ENCODE measurements around the gene SIK2. TPM values are rescaled to one million over a fixed set of nuclear protein-coding genes. Genes with fewer than 3 reads are reported as not detected.

SIK2 gene
- total and polyA plus RNA-seq, 2 donors (not counting 3 experiments of a cell fraction or from before 2014, with no cell fraction given) = 14.6 to 17.1 TPM

DNA sequence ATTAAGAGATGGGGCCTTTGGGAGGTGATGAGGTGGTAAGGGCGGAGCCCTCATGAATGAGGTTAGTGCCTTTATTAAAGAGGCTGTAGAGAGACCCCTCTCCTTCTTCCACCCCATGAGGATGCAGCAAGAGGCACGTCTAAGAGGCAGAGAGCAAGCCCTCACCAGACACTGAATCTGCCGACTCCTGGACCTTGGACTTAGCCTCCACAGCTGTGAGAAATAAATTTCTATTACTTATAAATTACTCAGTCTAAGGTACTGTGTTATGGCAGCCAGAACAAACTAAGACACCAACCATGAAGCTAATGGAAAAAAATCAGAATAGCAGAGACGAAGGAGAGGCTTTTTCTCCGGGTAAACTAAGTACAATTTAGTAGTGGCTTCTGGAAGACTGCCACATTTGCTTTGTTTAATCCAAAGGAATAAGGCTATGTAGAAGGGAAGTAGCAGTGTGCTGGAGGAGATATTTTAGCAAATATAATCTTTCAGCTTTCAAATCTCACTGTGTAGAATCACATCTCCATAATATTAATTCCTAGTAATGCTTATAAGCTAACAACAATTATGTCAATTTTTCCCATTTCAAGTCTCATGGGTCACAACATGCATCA is 12.3 kb upstream of the SIK2 start:
- no peak overlapping the region for H3K4me2 ChIP-seq (ENCODE audit: insufficient read depth, low read length)
- intact Hi-C loops (cut with micrococcal nuclease) = no loop called here
- BruUV-seq (replicated peaks) = no TSS peak
- no peaks in the 10 kb centered on the region for H3K79me2 ChIP-seq (ENCODE audit: control insufficient read depth, insufficient read depth, low read length)
- TF ChIP-seq MAX (IDR thresholded peaks at IDR 0.05; ENCODE audit: insufficient read depth, insufficient read length) (no peak), MYC (IDR thresholded peaks at IDR 0.05; ENCODE audit: low read depth, low read length) (no peak), FOS (IDR thresholded peaks at IDR 0.05; ENCODE audit: borderline replicate concordance, insufficient read depth, low read length) (no peak), POLR2A (IDR thresholded peaks at IDR 0.05; ENCODE audit: low read depth, low read length) (no peak), JUN (IDR thresholded peaks at IDR 0.05; ENCODE audit: borderline replicate concordance, insufficient read depth, insufficient read length, low read depth) (no peak), EZH2 (IDR thresholded peaks at IDR 0.05; ENCODE audit: borderline replicate concordance, low read depth, low read length, severe bottlenecking) (no peak), POLR2AphosphoS5 (IDR thresholded peaks at IDR 0.05; ENCODE audit: insufficient read depth, low read depth, low read length) (no peak), GATA2 (IDR thresholded peaks at IDR 0.05; ENCODE audit: insufficient read depth, insufficient read length, low read depth, low read length) (no peak), CTCF (IDR thresholded peaks at IDR 0.05; ENCODE audit: extremely low read depth in 1 of 2, insufficient read depth in 1 of 2, low read depth in 1 of 2, low read length in 2 of 2) (no peak)
- no peak overlapping the region for H3K9ac ChIP-seq (replicated peaks; ENCODE audit: extremely low read depth, insufficient read depth, low read length)
- ChIA-PET CTCF (interaction anchor here (0.7 to 1.9 kb wide), 4 partner anchors 8 to 261 kb away, joined by 3 to 13 read pairs (median 3); no protein-coding TSS in a partner anchor), POLR2A (no interaction called here)
- peaks cover 8% of the 10 kb centered on the region for H3K4me1 ChIP-seq (ENCODE audit: control insufficient read depth, extremely low read depth, insufficient read depth, low read length)
- H4K20me1 ChIP-seq (replicated peaks; ENCODE audit: control insufficient read depth, extremely low read depth, insufficient read depth, low read length) = no peaks in the 10 kb centered on the region
- H3K36me3 ChIP-seq (ENCODE audit: control insufficient read depth in 2 of 2, extremely low read depth in 1 of 2, insufficient read depth in 2 of 2, low read length in 2 of 2) = no peaks in the 10 kb centered on the region
- dilution Hi-C loops (cut with MboI; ENCODE audit: extremely low pct_ligation_motif_present, low sequenced_read_pairs) = no loop called here
- no peak overlapping the region for H3K4me3 ChIP-seq (replicated peaks in 1 of 3; ENCODE audit: insufficient read depth in 1 of 3, low read depth in 1 of 3, low read length in 3 of 3)
- no peaks in the 10 kb centered on the region for H3K9me1 ChIP-seq (replicated peaks; ENCODE audit: control insufficient read depth, extremely low read depth, insufficient read depth, low read length)
- H3K9me3 ChIP-seq (replicated peaks; ENCODE audit: control insufficient read depth, insufficient read depth, low read length) = no peaks in the 10 kb centered on the region
- FAIRE-seq = no peak
- H3K27me3 ChIP-seq (ENCODE audit: control insufficient read depth in 2 of 2, insufficient read depth in 2 of 2, low read length in 2 of 2) = peaks cover 0 to 11% of the 10 kb centered on the region in 2 experiments
- DNase-seq (ENCODE audit: low read depth, low spot score) = no peak
- H2AFZ ChIP-seq (ENCODE audit: low read depth, low read length) = no peak overlapping the region
- no peak overlapping the region for H3K27ac ChIP-seq (ENCODE audit: insufficient read depth, low read depth, low read length)
